HepG2 (cell line): ENCODE results near the gene ARFGAP3. TPM values are rescaled to one million over a fixed set of nuclear protein-coding genes. Genes with fewer than 3 reads are reported as not detected.

Experiments used
- GATAD2A ChIP-seq: IDR thresholded peaks from 2 replicates; pipeline ENCODE4 v1.6.1; 2016
- HDAC1 ChIP-seq: sonication (generic); formaldehyde crosslinking; IDR thresholded peaks from 2 replicates; pipeline ENCODE4 v1.5.1; 2020; ENCODE audit warnings: mild to moderate bottlenecking, missing genetic modification reagents
- HIVEP1 ChIP-seq: sonication (generic); formaldehyde crosslinking; IDR thresholded peaks from 2 replicates; pipeline ENCODE4 v1.4.0; 2020; ENCODE audit warnings: mild to moderate bottlenecking, missing genetic modification reagents
- RCOR2 ChIP-seq: IDR thresholded peaks from 2 replicates; pipeline ENCODE4 v1.6.1; 2016; ENCODE audit warnings: missing biosample characterization, missing genetic modification reagents
- RFXAP ChIP-seq: sonication (generic); formaldehyde crosslinking; IDR thresholded peaks from 2 replicates; pipeline ENCODE4 v1.4.0; 2020; ENCODE audit warnings: missing genetic modification reagents, borderline replicate concordance
- SPEN ChIP-seq: sonication (generic); formaldehyde crosslinking; IDR thresholded peaks from 2 replicates; pipeline ENCODE4 v1.5.1; 2020; ENCODE audit warnings: low read depth, mild to moderate bottlenecking, missing genetic modification reagents
- ZBTB3 ChIP-seq: sonication (generic); formaldehyde crosslinking; IDR thresholded peaks from 2 replicates; pipeline ENCODE4 v1.4.0; 2020; ENCODE audit warnings: low read depth, mild to moderate bottlenecking, moderate library complexity, missing genetic modification reagents, borderline replicate concordance
- ZFP36L1 ChIP-seq: sonication (generic); formaldehyde crosslinking; IDR thresholded peaks from 2 replicates; pipeline ENCODE4 v1.8.0; 2022; ENCODE audit warnings: mild to moderate bottlenecking, missing genetic modification reagents, moderate library complexity
- ZNF17 ChIP-seq: sonication (generic); formaldehyde crosslinking; IDR thresholded peaks from 2 replicates; pipeline ENCODE4 v1.5.0; 2020; ENCODE audit warnings: mild to moderate bottlenecking, missing genetic modification reagents
- ZNF510 ChIP-seq: sonication (generic); formaldehyde crosslinking; IDR thresholded peaks from 2 replicates; pipeline ENCODE4 v1.4.0; 2020; ENCODE audit warnings: low read depth, mild to moderate bottlenecking, missing genetic modification reagents
- ZNF564 ChIP-seq: sonication (generic); formaldehyde crosslinking; IDR thresholded peaks from 2 replicates; pipeline ENCODE4 v1.8.1; 2023; ENCODE audit warnings: mild to moderate bottlenecking, missing genetic modification reagents
- ZNF644 ChIP-seq: IDR thresholded peaks from 2 replicates; pipeline ENCODE4 v1.6.1; 2016; ENCODE audit warnings: low read depth
- ZNF772 ChIP-seq: sonication (generic); formaldehyde crosslinking; IDR thresholded peaks from 2 replicates; pipeline ENCODE4 v1.5.0; 2020; ENCODE audit warnings: mild to moderate bottlenecking, missing genetic modification reagents
- ZNF83 ChIP-seq: sonication (generic); formaldehyde crosslinking; IDR thresholded peaks from 2 replicates; pipeline ENCODE4 v1.4.0; 2020; ENCODE audit warnings: missing genetic modification reagents, mild to moderate bottlenecking, borderline replicate concordance
- ZSCAN25 ChIP-seq: sonication (generic); formaldehyde crosslinking; IDR thresholded peaks from 2 replicates; pipeline ENCODE4 v1.8.0; 2022; ENCODE audit warnings: mild to moderate bottlenecking, missing genetic modification reagents
- polyA plus RNA-seq, 8 experiments: library from polyadenylated mRNA; depleted of rRNA in 3 of 8; stranded (reverse) in 7 of 8; unstranded in 1 of 8; fragments of >200 nt; fragmentation: Illumina TruSeq in 4 of 8; extraction: Trizol in 4 of 8; gene quantifications; 2 replicates each; pipeline versions ENCODE4 v1.2.1 to v1.2.3, GENCODE V29; 2011 to 2016; ENCODE audit warnings: low read depth in 4 of 8, missing spikeins in 1 of 8, mixed read lengths in 1 of 8; ENCODE audit not compliant: insufficient read depth in 1 of 8
- total RNA-seq, 5 experiments: library from RNA; depleted of rRNA; stranded (reverse); fragments of >200 nt; fragmentation: Illumina TruSeq; extraction: Trizol; gene quantifications; 2 replicates each; pipeline ENCODE4 v1.2.3, GENCODE V29; 2016; ENCODE audit warnings: low read depth in 1 of 5
- TF ChIP-seq, protein P1 (sequence below): IDR thresholded peaks from 2 replicates; pipeline ENCODE4 v1.6.1; 2012; ENCODE audit warnings: low read depth, low read length, improper control_type of control experiment
- TF ChIP-seq, protein P2 (sequence below): sonication (generic); formaldehyde crosslinking; conservative IDR thresholded peaks from 2 replicates; pipeline ENCODE4 v1.5.0; 2020; ENCODE audit warnings: missing genetic modification reagents
- TF ChIP-seq, protein P3 (sequence below): sonication (generic); formaldehyde crosslinking; IDR thresholded peaks from one replicate; pipeline ENCODE4 v1.5.1; 2020; ENCODE audit warnings: mild to moderate bottlenecking, missing genetic modification reagents; ENCODE audit errors: not compliant biosample characterization

Gene ARFGAP3
- total and polyA plus RNA-seq, 2 of the 13 experiments (the other 11 are each of a cell fraction or from before 2014, with no cell fraction given), result 41.7 to 61.6 TPM

DNA sequence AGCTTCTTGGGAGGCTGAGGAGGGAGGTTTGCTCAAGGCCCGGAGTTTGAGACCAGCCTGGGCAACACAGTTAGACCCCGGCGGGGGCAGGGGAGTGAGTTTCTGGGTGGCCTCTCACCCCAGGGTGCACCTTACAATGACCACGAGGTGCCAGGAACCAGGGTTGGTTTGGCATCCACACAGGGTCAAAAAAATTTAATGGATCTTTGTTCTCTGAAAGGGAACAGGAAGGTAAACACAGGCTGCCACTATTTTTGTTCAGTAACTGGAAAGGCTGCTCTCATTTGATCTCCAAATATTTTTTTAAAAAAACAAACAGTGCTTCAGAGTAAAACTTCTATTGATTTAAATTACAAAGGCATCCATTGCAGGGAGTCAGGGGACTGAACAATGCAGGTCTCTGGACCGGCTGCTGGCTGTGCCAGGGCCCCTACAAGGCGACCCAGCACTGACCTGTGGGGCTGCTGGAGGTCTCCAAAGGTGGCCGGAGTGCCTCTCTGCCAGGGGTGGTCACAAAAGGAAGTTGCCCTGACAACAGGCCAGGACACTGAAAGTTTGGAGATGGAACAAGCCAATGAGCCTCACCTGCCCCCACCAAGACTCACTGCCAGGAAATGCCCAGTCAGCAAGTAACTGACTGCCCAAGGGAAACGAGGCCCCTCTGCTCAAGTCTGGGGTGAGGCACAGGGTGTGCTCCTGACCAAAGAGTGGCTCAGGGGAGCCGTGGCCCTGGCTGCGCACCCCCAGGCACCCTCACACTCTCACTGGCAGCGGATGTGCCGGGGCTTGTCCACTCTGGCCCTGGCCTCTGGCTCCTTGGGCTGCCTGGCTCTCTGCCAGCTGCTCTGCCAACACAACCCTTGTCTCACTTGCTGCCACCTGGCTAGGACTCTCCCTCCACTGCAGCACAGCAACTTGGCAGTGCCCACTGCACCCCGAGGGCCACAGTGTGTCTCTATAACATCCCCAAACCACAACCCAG is 51.8 kb downstream of the ARFGAP3 start (continued):
- TF ChIP-seq ZNF510 (CRISPR knock-in tag) (no peak), SPEN (CRISPR knock-in tag) (0 out of 2 replicates have a peak, but pooled peaks have one; percentile 35), ZNF644 (CRISPR knock-in tag) (no peak), ZFP36L1 (CRISPR knock-in tag) (no peak), RFXAP (CRISPR knock-in tag) (0 out of 2 replicates have a peak, but pooled peaks have one; percentile 57), RCOR2 (CRISPR knock-in tag) (peak; percentile 93), ZNF17 (no peak), ZSCAN25 (CRISPR knock-in tag) (no peak), ZNF83 (CRISPR knock-in tag) (no peak), ZNF564 (CRISPR knock-in tag) (no peak), GATAD2A (peak; percentile 93), ZNF772 (CRISPR knock-in tag) (no peak), HIVEP1 (CRISPR knock-in tag) (no peak), HDAC1 (CRISPR knock-in tag) (0 out of 2 replicates have a peak, but pooled peaks have one; percentile 42), ZBTB3 (CRISPR knock-in tag) (no peak)
- TF ChIP-seq, protein P1, sequence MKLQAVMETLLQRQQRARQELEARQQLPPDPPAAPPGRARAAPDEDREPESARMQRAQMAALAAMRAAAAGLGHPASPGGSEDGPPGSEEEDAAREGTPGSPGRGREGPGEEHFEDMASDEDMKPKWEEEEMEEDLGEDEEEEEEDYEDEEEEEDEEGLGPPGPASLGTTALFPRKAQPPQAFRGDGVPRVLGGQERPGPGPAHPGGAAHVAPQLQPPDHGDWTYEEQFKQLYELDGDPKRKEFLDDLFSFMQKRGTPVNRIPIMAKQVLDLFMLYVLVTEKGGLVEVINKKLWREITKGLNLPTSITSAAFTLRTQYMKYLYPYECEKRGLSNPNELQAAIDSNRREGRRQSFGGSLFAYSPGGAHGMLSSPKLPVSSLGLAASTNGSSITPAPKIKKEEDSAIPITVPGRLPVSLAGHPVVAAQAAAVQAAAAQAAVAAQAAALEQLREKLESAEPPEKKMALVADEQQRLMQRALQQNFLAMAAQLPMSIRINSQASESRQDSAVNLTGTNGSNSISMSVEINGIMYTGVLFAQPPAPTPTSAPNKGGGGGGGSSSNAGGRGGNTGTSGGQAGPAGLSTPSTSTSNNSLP, result peak; percentile 48; the same call in 1 of the 2 replicates
- TF ChIP-seq, protein P2, sequence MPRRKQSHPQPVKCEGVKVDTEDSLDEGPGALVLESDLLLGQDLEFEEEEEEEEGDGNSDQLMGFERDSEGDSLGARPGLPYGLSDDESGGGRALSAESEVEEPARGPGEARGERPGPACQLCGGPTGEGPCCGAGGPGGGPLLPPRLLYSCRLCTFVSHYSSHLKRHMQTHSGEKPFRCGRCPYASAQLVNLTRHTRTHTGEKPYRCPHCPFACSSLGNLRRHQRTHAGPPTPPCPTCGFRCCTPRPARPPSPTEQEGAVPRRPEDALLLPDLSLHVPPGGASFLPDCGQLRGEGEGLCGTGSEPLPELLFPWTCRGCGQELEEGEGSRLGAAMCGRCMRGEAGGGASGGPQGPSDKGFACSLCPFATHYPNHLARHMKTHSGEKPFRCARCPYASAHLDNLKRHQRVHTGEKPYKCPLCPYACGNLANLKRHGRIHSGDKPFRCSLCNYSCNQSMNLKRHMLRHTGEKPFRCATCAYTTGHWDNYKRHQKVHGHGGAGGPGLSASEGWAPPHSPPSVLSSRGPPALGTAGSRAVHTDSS (CRISPR knock-in tag), result no peak
- TF ChIP-seq, protein P3, sequence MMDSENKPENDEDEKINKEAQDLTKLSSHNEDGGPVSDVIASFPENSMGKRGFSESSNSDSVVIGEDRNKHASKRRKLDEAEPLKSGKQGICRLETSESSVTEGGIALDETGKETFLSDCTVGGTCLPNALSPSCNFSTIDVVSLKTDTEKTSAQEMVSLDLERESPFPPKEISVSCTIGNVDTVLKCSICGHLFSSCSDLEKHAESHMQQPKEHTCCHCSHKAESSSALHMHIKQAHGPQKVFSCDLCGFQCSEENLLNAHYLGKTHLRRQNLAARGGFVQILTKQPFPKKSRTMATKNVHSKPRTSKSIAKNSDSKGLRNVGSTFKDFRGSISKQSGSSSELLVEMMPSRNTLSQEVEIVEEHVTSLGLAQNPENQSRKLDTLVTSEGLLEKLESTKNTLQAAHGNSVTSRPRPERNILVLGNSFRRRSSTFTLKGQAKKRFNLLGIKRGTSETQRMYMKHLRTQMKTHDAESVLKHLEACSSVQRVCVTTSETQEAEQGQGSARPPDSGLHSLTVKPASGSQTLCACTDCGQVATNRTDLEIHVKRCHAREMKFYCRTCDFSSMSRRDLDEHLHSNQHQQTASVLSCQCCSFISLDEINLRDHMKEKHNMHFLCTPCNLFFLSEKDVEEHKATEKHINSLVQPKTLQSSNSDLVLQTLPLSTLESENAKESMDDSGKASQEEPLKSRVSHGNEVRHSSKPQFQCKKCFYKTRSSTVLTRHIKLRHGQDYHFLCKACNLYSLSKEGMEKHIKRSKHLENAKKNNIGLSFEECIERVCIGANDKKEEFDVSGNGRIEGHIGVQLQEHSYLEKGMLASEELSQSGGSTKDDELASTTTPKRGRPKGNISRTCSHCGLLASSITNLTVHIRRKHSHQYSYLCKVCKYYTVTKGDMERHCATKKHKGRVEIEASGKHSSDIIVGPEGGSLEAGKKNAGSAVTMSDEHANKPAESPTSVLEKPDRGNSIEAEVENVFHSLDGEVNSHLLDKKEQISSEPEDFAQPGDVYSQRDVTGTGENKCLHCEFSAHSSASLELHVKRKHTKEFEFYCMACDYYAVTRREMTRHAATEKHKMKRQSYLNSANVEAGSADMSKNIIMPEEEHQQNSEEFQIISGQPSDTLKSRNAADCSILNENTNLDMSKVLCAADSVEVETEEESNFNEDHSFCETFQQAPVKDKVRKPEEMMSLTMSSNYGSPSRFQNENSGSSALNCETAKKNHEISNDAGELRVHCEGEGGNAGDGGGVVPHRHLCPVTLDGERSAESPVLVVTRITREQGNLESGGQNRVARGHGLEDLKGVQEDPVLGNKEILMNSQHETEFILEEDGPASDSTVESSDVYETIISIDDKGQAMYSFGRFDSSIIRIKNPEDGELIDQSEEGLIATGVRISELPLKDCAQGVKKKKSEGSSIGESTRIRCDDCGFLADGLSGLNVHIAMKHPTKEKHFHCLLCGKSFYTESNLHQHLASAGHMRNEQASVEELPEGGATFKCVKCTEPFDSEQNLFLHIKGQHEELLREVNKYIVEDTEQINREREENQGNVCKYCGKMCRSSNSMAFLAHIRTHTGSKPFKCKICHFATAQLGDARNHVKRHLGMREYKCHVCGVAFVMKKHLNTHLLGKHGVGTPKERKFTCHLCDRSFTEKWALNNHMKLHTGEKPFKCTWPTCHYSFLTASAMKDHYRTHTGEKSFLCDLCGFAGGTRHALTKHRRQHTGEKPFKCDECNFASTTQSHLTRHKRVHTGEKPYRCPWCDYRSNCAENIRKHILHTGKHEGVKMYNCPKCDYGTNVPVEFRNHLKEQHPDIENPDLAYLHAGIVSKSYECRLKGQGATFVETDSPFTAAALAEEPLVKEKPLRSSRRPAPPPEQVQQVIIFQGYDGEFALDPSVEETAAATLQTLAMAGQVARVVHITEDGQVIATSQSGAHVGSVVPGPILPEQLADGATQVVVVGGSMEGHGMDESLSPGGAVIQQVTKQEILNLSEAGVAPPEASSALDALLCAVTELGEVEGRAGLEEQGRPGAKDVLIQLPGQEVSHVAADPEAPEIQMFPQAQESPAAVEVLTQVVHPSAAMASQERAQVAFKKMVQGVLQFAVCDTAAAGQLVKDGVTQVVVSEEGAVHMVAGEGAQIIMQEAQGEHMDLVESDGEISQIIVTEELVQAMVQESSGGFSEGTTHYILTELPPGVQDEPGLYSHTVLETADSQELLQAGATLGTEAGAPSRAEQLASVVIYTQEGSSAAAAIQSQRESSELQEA (CRISPR knock-in tag), result no peak
